Measurements from ENCODE around the gene KCNE1.

KCNE1 gene

DNA sequence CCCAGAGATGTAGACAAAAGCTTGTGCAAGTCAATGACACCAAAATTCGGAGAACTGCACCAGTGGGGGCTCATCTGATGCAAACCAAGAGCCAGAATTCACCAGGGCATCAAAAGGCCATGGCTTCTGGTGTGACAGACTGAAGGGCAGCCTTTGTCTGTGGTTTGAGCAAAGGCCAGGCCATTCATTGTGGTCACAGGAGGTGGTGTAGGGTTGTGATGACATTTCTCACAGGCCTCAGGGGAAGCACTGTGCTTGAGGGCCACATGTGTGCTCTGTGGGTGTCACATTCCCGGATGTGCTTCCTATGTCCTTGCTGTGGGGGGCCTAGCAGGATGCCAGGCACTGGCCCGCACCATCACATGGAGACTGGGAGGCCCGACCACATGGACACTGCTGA is 22.5 kb upstream of the KCNE1 start:
- no peak for DNase-seq (ENCODE audit: low read depth)
- H3K36me3 ChIP-seq (ENCODE audit: control insufficient read depth, insufficient read depth, low read length, severe bottlenecking): no peaks in the 10 kb centered on the region
- H3K9ac ChIP-seq (ENCODE audit: low read length): no peak overlapping the region
- no peaks in the 10 kb centered on the region for H3K9me3 ChIP-seq (ENCODE audit: control insufficient read depth, low read length)
- no peaks in the 10 kb centered on the region for H3K27me3 ChIP-seq (replicated peaks; ENCODE audit: control insufficient read depth, insufficient read depth, low read length)
- peaks cover 7% of the 10 kb centered on the region for H3K4me1 ChIP-seq (ENCODE audit: control insufficient read depth, insufficient read depth, low read length)
- no peak overlapping the region for H3K4me3 ChIP-seq (ENCODE audit: low read length)

DNA sequence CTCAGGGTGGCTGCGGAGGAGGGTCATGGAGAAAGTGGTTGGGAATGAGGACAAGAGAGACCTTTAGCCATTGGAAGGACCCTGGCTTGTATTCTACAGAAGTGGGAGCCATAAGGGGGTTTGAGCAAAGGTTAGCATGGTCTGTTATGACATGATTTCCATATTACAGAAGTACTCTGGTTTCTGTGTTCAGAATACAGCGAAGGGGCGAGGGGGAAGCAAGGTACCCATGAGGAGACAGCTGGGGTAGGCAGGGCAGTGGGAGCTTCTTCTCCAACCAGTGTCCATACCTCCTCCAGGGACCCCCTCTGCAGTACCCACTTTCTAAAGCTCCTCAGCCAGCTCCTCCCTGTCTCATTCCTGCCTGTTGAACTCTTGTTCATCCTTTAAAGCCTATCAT is 21.9 kb upstream of the KCNE1 start:
- Histone ChIP-seq H3K36me3 (ENCODE audit: control insufficient read depth, insufficient read depth, low read length, severe bottlenecking) (no peaks in the 10 kb centered on the region), H3K27me3 (replicated peaks; ENCODE audit: control insufficient read depth, insufficient read depth, low read length) (no peaks in the 10 kb centered on the region), H3K4me1 (ENCODE audit: control insufficient read depth, insufficient read depth, low read length) (peaks cover 7% of the 10 kb centered on the region), H3K4me3 (ENCODE audit: low read length) (no peak overlapping the region), H3K9me3 (ENCODE audit: control insufficient read depth, low read length) (no peaks in the 10 kb centered on the region), H3K9ac (ENCODE audit: low read length) (no peak overlapping the region)
- DNase-seq (ENCODE audit: low read depth): no peak

DNA sequence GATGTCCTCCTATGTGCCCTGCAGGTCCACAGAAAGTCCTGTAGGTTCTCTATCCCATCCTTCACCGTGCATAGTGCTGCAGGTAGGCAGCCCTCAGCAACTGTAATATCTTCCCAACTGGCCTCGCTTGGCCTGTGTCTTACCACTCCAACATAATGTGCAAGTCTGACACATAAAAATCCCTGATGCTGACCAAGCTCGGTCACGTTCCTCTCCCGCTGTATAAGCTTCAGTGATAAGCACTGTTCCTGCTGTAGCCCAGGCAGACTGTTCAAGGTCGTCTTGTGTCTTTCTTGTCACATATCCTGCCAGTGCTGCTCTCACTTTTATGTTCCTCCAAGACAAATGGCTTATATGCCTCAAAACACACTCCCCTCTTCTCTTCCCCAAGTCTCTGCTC is 19.4 kb upstream of the KCNE1 start:
- H3K9me3 ChIP-seq (ENCODE audit: control insufficient read depth, low read length): no peaks in the 10 kb centered on the region
- H3K4me1 ChIP-seq (ENCODE audit: control insufficient read depth, insufficient read depth, low read length): peaks cover 15% of the 10 kb centered on the region
- no peak overlapping the region for H3K9ac ChIP-seq (ENCODE audit: low read length)
- H3K36me3 ChIP-seq (ENCODE audit: control insufficient read depth, insufficient read depth, low read length, severe bottlenecking): no peaks in the 10 kb centered on the region
- no peak overlapping the region for H3K4me3 ChIP-seq (ENCODE audit: low read length)
- no peaks in the 10 kb centered on the region for H3K27me3 ChIP-seq (replicated peaks; ENCODE audit: control insufficient read depth, insufficient read depth, low read length)
- no peak for DNase-seq (ENCODE audit: low read depth)

DNA sequence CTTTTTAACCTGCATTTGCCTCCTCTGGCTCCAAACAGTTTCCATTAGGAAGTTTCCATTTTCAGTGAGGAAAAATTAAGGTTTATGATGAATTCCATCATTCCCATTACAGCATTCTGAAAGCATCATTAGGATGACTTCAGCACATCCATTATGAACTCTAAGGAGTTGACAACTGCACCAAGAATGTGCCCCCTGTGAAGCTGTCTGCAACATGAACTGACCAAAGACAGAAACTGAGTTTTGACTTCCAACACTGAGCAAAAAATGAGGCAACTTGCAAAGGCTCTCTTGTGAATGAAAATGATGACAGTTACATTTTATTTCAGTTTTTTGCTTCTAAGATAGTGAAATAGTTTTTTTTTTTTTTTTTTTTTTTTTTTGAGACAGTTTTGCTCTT is 18.3 kb upstream of the KCNE1 start:
- no peaks in the 10 kb centered on the region for H3K27me3 ChIP-seq (replicated peaks; ENCODE audit: control insufficient read depth, insufficient read depth, low read length)
- peaks cover 23% of the 10 kb centered on the region for H3K4me1 ChIP-seq (ENCODE audit: control insufficient read depth, insufficient read depth, low read length)
- no peak overlapping the region for H3K4me3 ChIP-seq (ENCODE audit: low read length)
- DNase-seq (ENCODE audit: low read depth): peak; percentile 63
- H3K9ac ChIP-seq (ENCODE audit: low read length): no peak overlapping the region
- H3K9me3 ChIP-seq (ENCODE audit: control insufficient read depth, low read length): no peaks in the 10 kb centered on the region
- H3K36me3 ChIP-seq (ENCODE audit: control insufficient read depth, insufficient read depth, low read length, severe bottlenecking): no peaks in the 10 kb centered on the region

DNA sequence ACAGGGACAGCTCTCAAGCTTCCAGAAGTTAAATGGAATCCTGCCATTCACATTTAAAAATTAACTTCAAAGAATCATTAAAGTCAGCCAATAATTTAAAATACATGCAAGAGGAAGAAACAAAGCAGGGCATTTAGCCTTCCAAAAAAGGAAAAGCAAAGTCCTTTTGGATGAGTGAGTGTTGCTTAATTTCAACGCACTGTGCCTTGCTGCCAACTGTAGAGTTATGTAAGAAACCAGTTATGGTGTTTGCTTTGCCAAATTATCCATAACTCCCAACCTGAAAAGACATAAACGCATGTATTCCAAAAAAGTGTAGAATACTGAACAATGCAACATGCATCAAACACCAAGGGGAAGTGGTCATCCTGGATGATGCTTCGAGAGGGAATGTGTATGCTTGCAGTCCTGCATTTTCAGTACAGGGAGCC is 16.1 kb upstream of the KCNE1 start:
- Histone ChIP-seq H3K9ac (ENCODE audit: low read length) (peak overlapping the region; percentile 93), H3K4me1 (ENCODE audit: control insufficient read depth, insufficient read depth, low read length) (peaks cover 35% of the 10 kb centered on the region), H3K9me3 (ENCODE audit: control insufficient read depth, low read length) (no peaks in the 10 kb centered on the region), H3K27me3 (replicated peaks; ENCODE audit: control insufficient read depth, insufficient read depth, low read length) (no peaks in the 10 kb centered on the region), H3K4me3 (ENCODE audit: low read length) (peak overlapping the region; percentile 82), H3K36me3 (ENCODE audit: control insufficient read depth, insufficient read depth, low read length, severe bottlenecking) (peaks cover 4% of the 10 kb centered on the region)
- DNase-seq (ENCODE audit: low read depth): no peak

DNA sequence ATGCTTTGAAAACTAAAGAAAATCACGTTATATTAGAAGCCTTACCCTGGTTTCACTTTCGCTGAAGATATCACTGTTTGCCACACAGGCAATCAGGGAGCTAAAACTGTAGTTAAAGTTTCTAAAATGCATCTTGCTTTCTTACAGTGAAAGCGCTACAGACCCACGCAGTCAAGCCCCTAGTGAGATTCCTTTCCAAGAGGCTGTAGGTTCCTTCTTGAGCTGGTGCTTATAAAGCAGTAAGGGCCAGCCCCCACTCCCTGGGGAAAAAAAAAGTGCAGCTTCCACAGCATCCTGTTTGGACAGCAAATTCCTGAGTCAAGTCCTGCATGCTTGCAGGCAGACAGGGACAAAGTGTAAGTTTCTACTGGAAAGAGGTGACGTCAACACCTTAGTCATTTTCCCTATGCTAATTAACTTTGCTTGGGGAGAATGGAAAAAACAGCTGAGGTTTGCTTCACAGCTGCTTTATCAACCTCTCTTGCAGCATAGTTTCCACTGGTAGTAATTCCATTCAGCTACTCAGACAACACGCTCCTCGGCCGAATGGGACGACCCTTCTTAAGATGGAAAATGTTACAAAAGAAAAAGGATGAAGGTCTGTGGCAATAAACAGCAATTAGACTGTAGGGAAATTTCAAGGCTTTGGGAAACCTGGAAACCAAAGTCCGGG is 14.7 kb upstream of the KCNE1 start:
- H3K36me3 ChIP-seq (ENCODE audit: control insufficient read depth, insufficient read depth, low read length, severe bottlenecking): peaks cover 6% of the 10 kb centered on the region
- H3K4me3 ChIP-seq (ENCODE audit: low read length): peak overlapping the region; percentile 82
- no peaks in the 10 kb centered on the region for H3K9me3 ChIP-seq (ENCODE audit: control insufficient read depth, low read length)
- peaks cover 35% of the 10 kb centered on the region for H3K4me1 ChIP-seq (ENCODE audit: control insufficient read depth, insufficient read depth, low read length)
- no peaks in the 10 kb centered on the region for H3K27me3 ChIP-seq (replicated peaks; ENCODE audit: control insufficient read depth, insufficient read depth, low read length)
- peak; percentile 98 for DNase-seq (ENCODE audit: low read depth)
- peak overlapping the region; percentile 93 for H3K9ac ChIP-seq (ENCODE audit: low read length)

DNA sequence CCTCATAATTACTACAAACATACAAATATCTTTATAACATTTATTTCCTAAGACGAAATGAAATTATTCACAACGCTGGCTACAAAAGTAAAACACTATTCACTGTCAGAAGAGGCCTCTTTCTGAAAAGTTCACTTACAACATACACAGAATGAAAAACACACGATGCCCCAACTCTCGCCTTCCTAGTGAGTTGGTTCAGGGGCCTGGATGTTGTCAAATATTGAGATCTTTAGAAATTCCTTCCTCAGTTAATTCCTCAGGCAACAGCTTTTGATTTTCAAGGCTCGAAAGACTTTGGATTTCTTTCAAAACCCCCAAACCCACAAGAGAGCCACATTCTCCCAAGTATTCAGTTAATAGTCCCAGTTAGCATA is 14.2 kb upstream of the KCNE1 start:
- H3K9me3 ChIP-seq (ENCODE audit: control insufficient read depth, low read length): no peaks in the 10 kb centered on the region
- H3K9ac ChIP-seq (ENCODE audit: low read length): peak overlapping the region; percentile 93
- H3K27me3 ChIP-seq (replicated peaks; ENCODE audit: control insufficient read depth, insufficient read depth, low read length): no peaks in the 10 kb centered on the region
- H3K4me1 ChIP-seq (ENCODE audit: control insufficient read depth, insufficient read depth, low read length): peaks cover 35% of the 10 kb centered on the region
- H3K36me3 ChIP-seq (ENCODE audit: control insufficient read depth, insufficient read depth, low read length, severe bottlenecking): peaks cover 12% of the 10 kb centered on the region
- H3K4me3 ChIP-seq (ENCODE audit: low read length): peak overlapping the region; percentile 82
- peak; percentile 70 for DNase-seq (ENCODE audit: low read depth)

DNA sequence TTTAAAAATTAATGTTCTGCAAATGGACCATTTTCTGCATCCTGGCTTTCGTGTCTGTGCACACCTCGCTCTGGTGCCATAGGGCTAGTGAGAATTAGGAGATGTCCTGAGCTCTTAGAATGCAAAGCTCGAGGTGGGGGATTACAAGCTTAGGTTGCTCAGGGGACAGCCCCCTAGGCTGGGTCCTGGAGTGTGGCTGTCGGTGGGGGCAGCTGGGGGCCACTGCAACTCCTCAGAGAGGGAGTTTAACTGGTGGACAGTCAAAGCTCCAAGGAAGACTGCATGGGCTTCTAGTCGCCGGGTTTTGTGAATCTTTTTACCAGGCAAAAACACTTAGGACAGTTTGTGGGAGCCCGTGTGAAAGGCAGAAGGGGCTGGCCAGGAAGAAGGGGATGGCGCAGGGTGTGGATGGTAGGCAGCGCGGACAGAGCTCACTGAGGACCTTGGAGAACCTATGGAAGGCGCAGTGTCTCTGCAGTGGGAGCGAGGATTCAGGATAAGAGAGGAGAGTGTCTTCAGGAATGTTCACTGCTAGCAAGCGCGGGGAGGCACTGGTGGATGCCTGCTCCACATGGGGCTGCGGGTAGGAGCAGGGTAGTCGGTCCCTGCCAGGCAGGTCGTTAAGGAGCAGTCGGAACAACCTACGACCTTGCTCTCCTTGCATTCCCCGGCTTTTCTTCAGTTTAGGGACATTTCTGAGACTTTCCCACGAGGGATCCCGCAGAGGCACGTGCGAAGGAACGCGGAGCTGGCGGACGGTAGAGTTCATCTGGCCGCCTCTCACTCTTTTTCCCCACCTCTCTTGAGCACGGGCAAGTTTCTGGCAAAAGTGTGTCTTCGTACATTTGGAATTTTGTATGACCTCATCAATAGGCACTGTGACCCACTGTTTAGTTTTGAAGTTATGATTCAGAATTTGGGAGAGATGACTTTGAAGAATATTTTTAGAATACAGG is 12.9 kb upstream of the KCNE1 start:
- peak; percentile 62 for DNase-seq (ENCODE audit: low read depth)
- Histone ChIP-seq H3K9me3 (ENCODE audit: control insufficient read depth, low read length) (no peaks in the 10 kb centered on the region), H3K36me3 (ENCODE audit: control insufficient read depth, insufficient read depth, low read length, severe bottlenecking) (peaks cover 25% of the 10 kb centered on the region), H3K9ac (ENCODE audit: low read length) (peak overlapping the region; percentile 93), H3K27me3 (replicated peaks; ENCODE audit: control insufficient read depth, insufficient read depth, low read length) (no peaks in the 10 kb centered on the region), H3K4me1 (ENCODE audit: control insufficient read depth, insufficient read depth, low read length) (peaks cover 35% of the 10 kb centered on the region), H3K4me3 (ENCODE audit: low read length) (peak overlapping the region; percentile 82)

DNA sequence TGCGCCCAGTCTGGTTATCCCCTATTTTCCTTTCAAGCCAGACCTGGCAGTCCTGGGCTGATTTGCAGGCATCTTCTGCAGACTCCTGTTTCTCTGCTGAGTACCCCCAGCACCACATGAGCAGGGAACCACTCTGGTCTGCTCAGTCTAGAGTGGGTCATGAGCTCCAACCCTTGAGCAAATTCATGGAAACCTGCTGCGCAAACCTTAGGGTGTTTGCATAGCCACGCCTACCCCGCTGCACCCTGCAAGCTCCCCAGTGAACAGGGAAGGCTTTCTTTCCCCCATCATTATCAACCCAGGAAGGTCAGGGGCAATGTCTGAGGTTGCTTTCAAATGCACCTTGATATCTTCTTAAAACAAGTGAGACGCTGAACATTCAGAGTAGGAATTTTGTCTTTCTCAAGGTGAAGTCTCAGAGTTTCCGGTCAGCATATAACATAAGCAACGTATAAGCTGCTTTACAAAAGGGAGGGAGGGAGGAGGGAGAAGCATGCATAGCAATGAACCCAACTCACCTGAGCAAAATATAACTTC is 11.1 kb upstream of the KCNE1 start:
- Histone ChIP-seq H3K4me3 (ENCODE audit: low read length) (no peak overlapping the region), H3K27me3 (replicated peaks; ENCODE audit: control insufficient read depth, insufficient read depth, low read length) (no peaks in the 10 kb centered on the region), H3K4me1 (ENCODE audit: control insufficient read depth, insufficient read depth, low read length) (peaks cover 32% of the 10 kb centered on the region), H3K36me3 (ENCODE audit: control insufficient read depth, insufficient read depth, low read length, severe bottlenecking) (peaks cover 36% of the 10 kb centered on the region), H3K9ac (ENCODE audit: low read length) (no peak overlapping the region), H3K9me3 (ENCODE audit: control insufficient read depth, low read length) (no peaks in the 10 kb centered on the region)
- no peak for DNase-seq (ENCODE audit: low read depth)

DNA sequence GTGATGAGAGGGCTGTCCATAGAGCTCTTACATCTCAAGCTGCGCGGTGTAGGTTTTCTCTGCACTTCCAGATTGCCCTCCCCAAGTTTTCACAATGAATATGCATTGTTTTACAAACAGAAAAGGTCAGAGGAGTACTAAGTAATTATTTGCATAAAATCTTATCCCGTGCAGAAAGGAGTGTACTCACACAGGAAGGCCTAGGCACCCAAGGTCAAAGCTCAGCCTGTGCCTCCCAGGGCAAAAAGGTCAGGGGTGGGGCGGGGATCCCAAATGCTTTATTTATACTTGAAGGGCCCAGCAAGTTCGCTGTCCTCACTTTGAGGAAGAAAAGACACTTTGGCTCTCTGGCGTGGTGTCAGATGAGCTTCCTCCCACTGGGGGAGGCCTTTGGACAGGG is 10.3 kb upstream of the KCNE1 start:
- H3K36me3 ChIP-seq (ENCODE audit: control insufficient read depth, insufficient read depth, low read length, severe bottlenecking): peaks cover 44% of the 10 kb centered on the region
- no peaks in the 10 kb centered on the region for H3K9me3 ChIP-seq (ENCODE audit: control insufficient read depth, low read length)
- no peaks in the 10 kb centered on the region for H3K27me3 ChIP-seq (replicated peaks; ENCODE audit: control insufficient read depth, insufficient read depth, low read length)
- DNase-seq (ENCODE audit: low read depth): no peak
- peaks cover 24% of the 10 kb centered on the region for H3K4me1 ChIP-seq (ENCODE audit: control insufficient read depth, insufficient read depth, low read length)
- no peak overlapping the region for H3K4me3 ChIP-seq (ENCODE audit: low read length)
- H3K9ac ChIP-seq (ENCODE audit: low read length): no peak overlapping the region

DNA sequence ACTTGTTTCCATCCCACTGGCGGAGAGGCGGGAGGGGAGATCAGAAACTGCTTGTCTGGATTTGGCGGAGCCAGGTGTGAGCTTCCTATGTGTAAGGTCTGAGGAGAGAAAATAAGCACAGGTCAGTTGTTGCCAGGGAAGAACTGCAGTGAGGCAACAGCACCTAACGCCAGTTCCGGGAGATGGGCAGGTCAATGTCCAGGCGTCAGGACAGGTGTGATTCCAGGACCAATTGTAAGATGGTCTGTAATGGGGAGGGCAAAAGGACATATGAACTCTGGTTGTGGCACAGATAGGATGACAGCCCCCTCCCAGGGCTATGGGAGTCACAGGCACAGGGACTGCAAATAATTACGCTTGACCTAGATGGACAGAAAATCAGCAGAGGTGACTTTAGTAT is 9.6 kb upstream of the KCNE1 start:
- Histone ChIP-seq H3K4me3 (ENCODE audit: low read length) (no peak overlapping the region), H3K9me3 (ENCODE audit: control insufficient read depth, low read length) (no peaks in the 10 kb centered on the region), H3K36me3 (ENCODE audit: control insufficient read depth, insufficient read depth, low read length, severe bottlenecking) (peaks cover 50% of the 10 kb centered on the region), H3K4me1 (ENCODE audit: control insufficient read depth, insufficient read depth, low read length) (peaks cover 20% of the 10 kb centered on the region), H3K27me3 (replicated peaks; ENCODE audit: control insufficient read depth, insufficient read depth, low read length) (no peaks in the 10 kb centered on the region), H3K9ac (ENCODE audit: low read length) (no peak overlapping the region)
- no peak for DNase-seq (ENCODE audit: low read depth)
